GM18909 (cell line): Measurements from ENCODE around the gene KRT12.

ENCODE experiments used
- ATAC-seq: cut with Tn5 transposase; IDR thresholded peaks from one replicate; pipeline ENCODE4 v1.9.1; 2021; ENCODE audit warnings: mild to moderate bottlenecking; ENCODE audit not compliant: unreplicated experiment, poor library complexity

Gene KRT12

GRCh38 chr17:40848583-40849235, 18.3 kb downstream of the KRT12 start:
- no peak for ATAC-seq

- no peak for ATAC-seq
Measured at GRCh38 chr17:40846515-40847144, 20.4 kb downstream of the KRT12 start.

- no peak for ATAC-seq
Measured at GRCh38 chr17:40844671-40845107, 22.3 kb downstream of the KRT12 start.

- ATAC-seq: no peak
Measured at GRCh38 chr17:40843242-40843641, 23.8 kb downstream of the KRT12 start.

- no peak for ATAC-seq
Measured at GRCh38 chr17:40841246-40841645, 25.8 kb downstream of the KRT12 start.

GRCh38 chr17:40839194-40839593, 27.8 kb downstream of the KRT12 start:
- no peak for ATAC-seq

- ATAC-seq: no peak
Measured at GRCh38 chr17:40836020-40836419, 31.0 kb downstream of the KRT12 start.

- no peak for ATAC-seq
Measured at GRCh38 chr17:40833882-40834281, 33.1 kb downstream of the KRT12 start.

GRCh38 chr17:40832840-40833239, 34.2 kb downstream of the KRT12 start:
- ATAC-seq: no peak

- ATAC-seq: no peak
Measured at GRCh38 chr17:40830085-40830776, 36.8 kb downstream of the KRT12 start.

- no peak for ATAC-seq
Measured at GRCh38 chr17:40828454-40829044, 38.5 kb downstream of the KRT12 start.

- no peak for ATAC-seq
Measured at GRCh38 chr17:40827746-40828453, 39.1 kb downstream of the KRT12 start.

GRCh38 chr17:40825599-40825998, 41.4 kb downstream of the KRT12 start:
- no peak for ATAC-seq

- no peak for ATAC-seq
Measured at GRCh38 chr17:40824015-40824832, 42.8 kb downstream of the KRT12 start.

GRCh38 chr17:40822132-40822812, 44.8 kb downstream of the KRT12 start, which contains the start of gene KRT10:
TSS of gene KRT10 (minus strand) at chr17:40822614. CDS start at chr17:40822585, 29 bp downstream.
- ATAC-seq: no peak

- no peak for ATAC-seq
Measured at GRCh38 chr17:40821536-40821935, 45.5 kb downstream of the KRT12 start.

- no peak for ATAC-seq
Measured at GRCh38 chr17:40820228-40820838, 46.7 kb downstream of the KRT12 start.

- ATAC-seq: no peak
Measured at GRCh38 chr17:40819528-40820125, 47.4 kb downstream of the KRT12 start.
